ENCODE results near the gene PSMF1. TPM values are rescaled to one million over a fixed set of nuclear protein-coding genes. Genes with fewer than 3 reads are reported as not detected.

PSMF1 gene
- total RNA-seq = 100 to 1,000 TPM in 1 of 5 donors, 10 to 100 TPM in 4; 22.0 to 297 (median 34.3) TPM
- polyA plus RNA-seq = 10 to 100 TPM; 41.8 to 75.6 (median 44.6) TPM
- long read RNA-seq, donor 1, full-length matches to known transcripts = 17 of 22 reads
- long read RNA-seq, donor 1, partial matches to known transcripts = 5 of 22 reads
- long read RNA-seq, donor 1, other reads (novel, unspliced or antisense) = 0 of 22 reads
- long read RNA-seq, donor 2, full-length matches to known transcripts = 20 of 20 reads
- long read RNA-seq, donor 2, partial matches to known transcripts = 0 of 20 reads
- long read RNA-seq, donor 2, other reads (novel, unspliced or antisense) = 0 of 20 reads
- long read RNA-seq, donor 3, full-length matches to known transcripts = 25 of 25 reads
- long read RNA-seq, donor 3, partial matches to known transcripts = 0 of 25 reads
- long read RNA-seq, donor 3, other reads (novel, unspliced or antisense) = 0 of 25 reads
- long read RNA-seq, donor 4, full-length matches to known transcripts = 4 of 4 reads
- long read RNA-seq, donor 4, partial matches to known transcripts = 0 of 4 reads
- long read RNA-seq, donor 4, other reads (novel, unspliced or antisense) = 0 of 4 reads
- long read RNA-seq, donor 5, full-length matches to known transcripts = 32 of 54 reads
- long read RNA-seq, donor 5, partial matches to known transcripts = 22 of 54 reads
- long read RNA-seq, donor 5, other reads (novel, unspliced or antisense) = 0 of 54 reads
- long read RNA-seq, donor 6, full-length matches to known transcripts = 59 of 100 reads
- long read RNA-seq, donor 6, partial matches to known transcripts = 41 of 100 reads
- long read RNA-seq, donor 6, other reads (novel, unspliced or antisense) = 0 of 100 reads
- long read RNA-seq, donor 7, full-length matches to known transcripts = 49 of 54 reads
- long read RNA-seq, donor 7, partial matches to known transcripts = 5 of 54 reads
- long read RNA-seq, donor 7, other reads (novel, unspliced or antisense) = 0 of 54 reads
- long read RNA-seq, donor 8, full-length matches to known transcripts = 31 of 36 reads
- long read RNA-seq, donor 8, partial matches to known transcripts = 5 of 36 reads
- long read RNA-seq, donor 8, other reads (novel, unspliced or antisense) = 0 of 36 reads
- long read RNA-seq, donor 9, full-length matches to known transcripts = 31 of 37 reads
- long read RNA-seq, donor 9, partial matches to known transcripts = 6 of 37 reads
- long read RNA-seq, donor 9, other reads (novel, unspliced or antisense) = 0 of 37 reads
- long read RNA-seq, donor 10, full-length matches to known transcripts = 9 of 14 reads
- long read RNA-seq, donor 10, partial matches to known transcripts = 5 of 14 reads
- long read RNA-seq, donor 10, other reads (novel, unspliced or antisense) = 0 of 14 reads

- peak within 1 kb of the TSS; percentile 74 to 95 (median 87) for H3K4me3 ChIP-seq
- DNase-seq = peak; percentile 98
- H3K27ac ChIP-seq = peak within 1 kb of the TSS; percentile 76 to 91 (median 86)
- H3K36me3 ChIP-seq = peaks cover 6 to 13% (median 9%) of the 10 kb centered on the region in 4 donors
- H3K9me3 ChIP-seq = no peaks in the 10 kb centered on the region
- peaks cover 48 to 56% (median 54%) of the 10 kb centered on the region in 4 donors for H3K4me1 ChIP-seq
- TF ChIP-seq POLR2AphosphoS5 (IDR thresholded peaks at IDR 0.05) (peak; percentile 84 to 94 (median 89)), POLR2A (IDR thresholded peaks at IDR 0.05) (peak in 1 of 4 donors; percentile 12), CTCF (IDR thresholded peaks at IDR 0.05) (peak in 1 of 7 experiments; percentile 34), EP300 (IDR thresholded peaks at IDR 0.05) (no peak)
- intact Hi-C loops (cut with DNase I; ENCODE audit: low total_unique reads) = no loop called here
- 0 to 1% (median 1%) methylated on average over 25 to 62 of the region's 62 CpGs for WGBS, 5 donors
- no peaks in the 10 kb centered on the region for H3K27me3 ChIP-seq
Measured at GRCh38 chr20:1118336-1119127, at the start of gene PSMF1. Gene PSMF1, plus strand, starts transcription at chr20:1118602. Its CDS starts 172 bp downstream, at chr20:1118774.

GRCh38 chr20:1072258-1072657 lies 46.1 kb upstream of the PSMF1 start:
- no peak for DNase-seq
- 71 to 81% (median 78%) methylated on average over 2 of the region's 2 CpGs for WGBS, 5 donors
- H3K4me1 ChIP-seq = no peaks in the 10 kb centered on the region
- intact Hi-C loops (cut with DNase I; ENCODE audit: low total_unique reads) = no loop called here
- peaks cover 0 to 13% (median 0%) of the 10 kb centered on the region in 4 donors for H3K9me3 ChIP-seq
- H3K4me3 ChIP-seq = no peak overlapping the region
- TF ChIP-seq EP300 (IDR thresholded peaks at IDR 0.05) (no peak), POLR2A (IDR thresholded peaks at IDR 0.05) (no peak), POLR2AphosphoS5 (IDR thresholded peaks at IDR 0.05) (no peak), CTCF (IDR thresholded peaks at IDR 0.05) (no peak)
- no peaks in the 10 kb centered on the region for H3K27me3 ChIP-seq
- no peaks in the 10 kb centered on the region for H3K36me3 ChIP-seq
- no peak overlapping the region for H3K27ac ChIP-seq

- H3K36me3 ChIP-seq = no peaks in the 10 kb centered on the region
- H3K27me3 ChIP-seq = no peaks in the 10 kb centered on the region
- peaks cover 0 to 9% (median 0%) of the 10 kb centered on the region in 4 donors for H3K9me3 ChIP-seq
- intact Hi-C loops (cut with DNase I; ENCODE audit: low total_unique reads) = no loop called here
- no peak overlapping the region for H3K27ac ChIP-seq
- no peak for DNase-seq
- TF ChIP-seq CTCF (IDR thresholded peaks at IDR 0.05) = no peak
- TF ChIP-seq EP300 (IDR thresholded peaks at IDR 0.05) = no peak
- no peak for TF ChIP-seq POLR2AphosphoS5 (IDR thresholded peaks at IDR 0.05)
- TF ChIP-seq POLR2A (IDR thresholded peaks at IDR 0.05) = no peak
- no peaks in the 10 kb centered on the region for H3K4me1 ChIP-seq
- 77 to 90% (median 82%) methylated on average over 3 of the region's 3 CpGs for WGBS, 5 donors
- H3K4me3 ChIP-seq = no peak overlapping the region
Measured at GRCh38 chr20:1075616-1076015, 42.8 kb upstream of the PSMF1 start.

Data from stomach (tissue), 19 donors.